Liver (tissue), 3 donors: ENCODE results near the gene DDX41.

ENCODE experiments used
- ATF3 ChIP-seq: IDR thresholded peaks from 2 replicates; pipeline ENCODE4 v1.6.1; 2016; ENCODE audit warnings: antibody characterized with exemption
- CTCF ChIP-seq: fragments of 150-350 bp; IDR thresholded peaks from 2 replicates; pipeline ENCODE4 v1.5.1; 2017; ENCODE audit warnings: improper control_type of control experiment, low read depth, low read length; ENCODE audit not compliant: missing input control
- FOXA1 ChIP-seq: IDR thresholded peaks from 2 replicates; pipeline ENCODE4 v1.6.1; 2016; ENCODE audit warnings: antibody characterized with exemption
- FOXA2 ChIP-seq: IDR thresholded peaks from 2 replicates; pipeline ENCODE4 v1.6.1; 2016; ENCODE audit warnings: antibody characterized with exemption
- GABPA ChIP-seq, 2 donors: IDR thresholded peaks in 1 of 2; conservative IDR thresholded peaks in 1 of 2; 2 replicates each; pipeline ENCODE4 v1.6.1; 2016; ENCODE audit warnings: antibody characterized with exemption in 2 of 2, mild to moderate bottlenecking in 1 of 2, moderate library complexity in 1 of 2
- JUND ChIP-seq, 2 donors: IDR thresholded peaks; 2 replicates each; pipeline ENCODE4 v1.6.1; 2016; ENCODE audit warnings: antibody characterized with exemption in 2 of 2
- REST ChIP-seq: IDR thresholded peaks from 2 replicates; pipeline ENCODE4 v1.6.1; 2016; ENCODE audit warnings: antibody characterized with exemption, mild to moderate bottlenecking
- TAF1 ChIP-seq: conservative IDR thresholded peaks from 2 replicates; pipeline ENCODE4 v1.6.1; 2016; ENCODE audit warnings: antibody characterized with exemption, mild to moderate bottlenecking
- YY1 ChIP-seq: IDR thresholded peaks from 2 replicates; pipeline ENCODE4 v1.6.1; 2016; ENCODE audit warnings: antibody characterized with exemption, mild to moderate bottlenecking
- ZBTB33 ChIP-seq: IDR thresholded peaks from 2 replicates; pipeline ENCODE4 v1.6.1; 2016; ENCODE audit warnings: antibody characterized with exemption
- donor health status: healthy.
- donor health status: healthy.

GRCh38 chr5:177555665-177556064 is 38.9 kb upstream of the DDX41 start:
- TF ChIP-seq ZBTB33 = no peak
- no peak for TF ChIP-seq YY1
- no peak for TF ChIP-seq CTCF
- no peak for TF ChIP-seq FOXA2
- no peak for TF ChIP-seq REST
- TF ChIP-seq GABPA (IDR thresholded peaks at IDR 0.05 in 1 of 2, conservative IDR thresholded peaks at IDR 0.05 in 1 of 2) = no peak
- TF ChIP-seq TAF1 = no peak
- no peak for TF ChIP-seq JUND (IDR thresholded peaks at IDR 0.05)
- no peak for TF ChIP-seq ATF3
- no peak for TF ChIP-seq FOXA1
